ENCODE results near the gene MTMR6. TPM values are rescaled to one million over a fixed set of nuclear protein-coding genes. Genes with fewer than 3 reads are reported as not detected.

MTMR6 gene
- total RNA-seq, 2 donors from 2014 or later, result 6.3 to 7.7 TPM

- WGBS, 2 experiments (ENCODE audit: insufficient coverage in 1 of 2, insufficient read length in 1 of 2), result 70 to 73% methylated on average over 4 of the region's 4 CpGs
- Histone ChIP-seq H3K4me3 (ENCODE audit: low read length) (no peak overlapping the region), H3K27ac (ENCODE audit: low read depth, low read length) (no peak overlapping the region), H3K4me1 (ENCODE audit: control insufficient read depth, insufficient read depth, low read length) (peaks cover 13% of the 10 kb centered on the region), H3K9ac (ENCODE audit: extremely low read depth, low read length, poor library complexity, severe bottlenecking) (no peak overlapping the region), H3K9me3 (ENCODE audit: control insufficient read depth, low read length) (no peaks in the 10 kb centered on the region), H3K36me3 (ENCODE audit: control insufficient read depth, insufficient read depth, low read length) (no peaks in the 10 kb centered on the region), H3K27me3 (ENCODE audit: control insufficient read depth, insufficient read depth, low read length, poor library complexity, severe bottlenecking) (no peaks in the 10 kb centered on the region)
- Mint-ChIP-seq H3K4me1 (peaks cover 15% of the 10 kb centered on the region), H3K4me3 (no peak overlapping the region), H3K36me3 (ENCODE audit: low read depth) (peaks cover 2% of the 10 kb centered on the region), H3K27ac (no peak overlapping the region), H3K9me3 (no peaks in the 10 kb centered on the region), H3K27me3 (ENCODE audit: insufficient read depth) (no peaks in the 10 kb centered on the region)
- DNase-seq, result no peak
- no peak for TF ChIP-seq CTCF (conservative IDR thresholded peaks at IDR 0.05)
These were observed 5.9 kb downstream of the MTMR6 start for GRCh38 chr13:25281193-25281934.

GRCh38 chr13:25280396-25280795 lies 6.9 kb downstream of the MTMR6 start:
- H3K27me3 Mint-ChIP-seq (ENCODE audit: insufficient read depth), result no peaks in the 10 kb centered on the region
- DNase-seq, result no peak
- Histone ChIP-seq H3K27me3 (ENCODE audit: control insufficient read depth, insufficient read depth, low read length, poor library complexity, severe bottlenecking) (no peaks in the 10 kb centered on the region), H3K9me3 (ENCODE audit: control insufficient read depth, low read length) (no peaks in the 10 kb centered on the region), H3K4me3 (ENCODE audit: low read length) (peak overlapping the region; percentile 48), H3K27ac (ENCODE audit: low read depth, low read length) (no peak overlapping the region), H3K36me3 (ENCODE audit: control insufficient read depth, insufficient read depth, low read length) (no peaks in the 10 kb centered on the region), H3K4me1 (ENCODE audit: control insufficient read depth, insufficient read depth, low read length) (peaks cover 13% of the 10 kb centered on the region), H3K9ac (ENCODE audit: extremely low read depth, low read length, poor library complexity, severe bottlenecking) (no peak overlapping the region)
- no peaks in the 10 kb centered on the region for H3K9me3 Mint-ChIP-seq
- H3K4me1 Mint-ChIP-seq, result peaks cover 14% of the 10 kb centered on the region
- H3K4me3 Mint-ChIP-seq, result no peak overlapping the region
- H3K36me3 Mint-ChIP-seq (ENCODE audit: low read depth), result peaks cover 2% of the 10 kb centered on the region
- TF ChIP-seq CTCF (conservative IDR thresholded peaks at IDR 0.05), result no peak
- no peak overlapping the region for H3K27ac Mint-ChIP-seq

- Mint-ChIP-seq H3K9me3 (no peaks in the 10 kb centered on the region), H3K27me3 (ENCODE audit: insufficient read depth) (no peaks in the 10 kb centered on the region), H3K27ac (no peak overlapping the region), H3K36me3 (ENCODE audit: low read depth) (peaks cover 2% of the 10 kb centered on the region), H3K4me1 (peaks cover 9% of the 10 kb centered on the region), H3K4me3 (no peak overlapping the region)
- peaks cover 13% of the 10 kb centered on the region for H3K36me3 ChIP-seq (ENCODE audit: control insufficient read depth, insufficient read depth, low read length)
- WGBS, 2 experiments (ENCODE audit: insufficient coverage in 1 of 2, insufficient read length in 1 of 2), result 100% methylated on average over 2 of the region's 2 CpGs; no CpG with 5 or more reads in 1 of the 2 experiments
- no peak for DNase-seq
- H3K27me3 ChIP-seq (ENCODE audit: control insufficient read depth, insufficient read depth, low read length, poor library complexity, severe bottlenecking), result no peaks in the 10 kb centered on the region
- H3K9ac ChIP-seq (ENCODE audit: extremely low read depth, low read length, poor library complexity, severe bottlenecking), result no peak overlapping the region
- H3K27ac ChIP-seq (ENCODE audit: low read depth, low read length), result no peak overlapping the region
- no peak for TF ChIP-seq CTCF (conservative IDR thresholded peaks at IDR 0.05)
- no peaks in the 10 kb centered on the region for H3K9me3 ChIP-seq (ENCODE audit: control insufficient read depth, low read length)
- H3K4me1 ChIP-seq (ENCODE audit: control insufficient read depth, insufficient read depth, low read length), result peaks cover 9% of the 10 kb centered on the region
- H3K4me3 ChIP-seq (ENCODE audit: low read length), result no peak overlapping the region
These were observed 10.5 kb downstream of the MTMR6 start for GRCh38 chr13:25276748-25277147.
